CD4-positive, alpha-beta memory T cell (primary cell): Measurements from ENCODE around the gene ANKRD55. TPM values are rescaled to one million over a fixed set of nuclear protein-coding genes. Genes with fewer than 3 reads are reported as not detected.
"Not testable (repeated sequence)": the region's sequence is repeated elsewhere in the genome, so short reads cannot be mapped to it uniquely, and the experiment has no call there.

ENCODE experiments used
- CTCF ChIA-PET: fragments of 350-600 bp; sonication (Branson Sonifier 250); formaldehyde crosslinking; loops from one replicate; lab custom pipeline; 2021; ENCODE audit warnings: inconsistent platforms; ENCODE audit not compliant: partially characterized antibody; lab: Charles Lee
- POLR2A ChIA-PET: fragments of 350-600 bp; sonication (Branson Sonifier 250); formaldehyde crosslinking; loops from one replicate; lab custom pipeline; 2021; ENCODE audit not compliant: partially characterized antibody; lab: Charles Lee
- DNase-seq, 5 donors: peaks; one replicate each; pipeline versions ENCODE4 v3.0.0 to v3.0.0-alpha.2; 2020 to 2022; ENCODE audit warnings: mixed read lengths in 1 of 5
- H3K27ac ChIP-seq: one replicate; pipeline ENCODE4 v1.7.0; 2013; ENCODE audit warnings: low read depth, low read length
- H3K27me3 ChIP-seq: 2 replicates; pipeline ENCODE4 v1.7.0; 2013; ENCODE audit warnings: mild to moderate bottlenecking, low read length, moderate library complexity; ENCODE audit not compliant: insufficient read depth
- H3K36me3 ChIP-seq: 2 replicates; pipeline ENCODE4 v1.7.0; 2013; ENCODE audit warnings: mild to moderate bottlenecking, low read length, moderate library complexity; ENCODE audit not compliant: insufficient read depth
- H3K4me1 ChIP-seq: 2 replicates; pipeline ENCODE4 v1.7.0; 2013; ENCODE audit warnings: mild to moderate bottlenecking, low read length, moderate library complexity; ENCODE audit not compliant: insufficient read depth
- H3K4me3 ChIP-seq, 2 donors: one replicate each; pipeline ENCODE4 v1.7.0; 2013; ENCODE audit warnings: low read length in 2 of 2, mild to moderate bottlenecking in 1 of 2
- H3K9me3 ChIP-seq, 2 donors: one replicate each; pipeline ENCODE4 v1.7.0; 2013; ENCODE audit warnings: low read length in 2 of 2, control low read depth in 1 of 2; ENCODE audit not compliant: control insufficient read depth in 1 of 2
- H3K27ac Mint-ChIP-seq, 7 donors: one replicate each; pipeline ENCODE4 v1.8.0; 2020 to 2021; ENCODE audit warnings: mixed read lengths in 7 of 7, mild to moderate bottlenecking in 6 of 7, inconsistent platforms in 3 of 7, moderate library complexity in 3 of 7
- H3K27me3 Mint-ChIP-seq, 2 donors: one replicate each; pipeline ENCODE4 v1.8.0; 2020 to 2021; ENCODE audit warnings: mixed read lengths in 2 of 2
- H3K36me3 Mint-ChIP-seq, 2 donors: one replicate each; pipeline ENCODE4 v1.8.0; 2020 to 2021; ENCODE audit warnings: mixed read lengths in 2 of 2, inconsistent platforms in 1 of 2, mild to moderate bottlenecking in 1 of 2
- H3K4me1 Mint-ChIP-seq, 4 donors: one replicate each; pipeline ENCODE4 v1.8.0; 2020 to 2021; ENCODE audit warnings: mixed read lengths in 4 of 4, mild to moderate bottlenecking in 1 of 4
- H3K4me3 Mint-ChIP-seq, 8 donors: one replicate each; pipeline ENCODE4 v1.8.0; 2020 to 2021; ENCODE audit warnings: mixed read lengths in 8 of 8, mild to moderate bottlenecking in 7 of 8, moderate library complexity in 6 of 8, inconsistent platforms in 3 of 8
- H3K9me3 Mint-ChIP-seq, 8 donors: one replicate each; pipeline ENCODE4 v1.8.0; 2020 to 2021; ENCODE audit warnings: mixed read lengths in 8 of 8, mild to moderate bottlenecking in 5 of 8, inconsistent platforms in 3 of 8, moderate library complexity in 1 of 8
- intact Hi-C: fragments of 100-400 bp; cut with micrococcal nuclease; formaldehyde crosslinking; loops from one replicate; pipeline ENCODE4 v1.15.1; 2023
- polyA plus RNA-seq, 2 donors: library from polyadenylated mRNA; unstranded; fragments of 300-500 nt; fragmentation: Illumina TruSeq; gene quantifications; one replicate each; pipeline ENCODE4 v1.2.3, GENCODE V29; 2021
- total RNA-seq, 2 experiments: library from RNA; stranded (reverse); gene quantifications; one replicate each; pipeline ENCODE4 v1.2.3, GENCODE V29; 2021

ANKRD55 gene
- total and polyA plus RNA-seq, 4 experiments from 2014 or later: 8.3 to 17.8 (median 12.3) TPM

- POLR2A ChIA-PET: no interaction called here
- H3K36me3 ChIP-seq: no peaks in the 10 kb centered on the region
- Mint-ChIP-seq H3K27me3 (peaks cover 0 to 1% of the 10 kb centered on the region in 2 donors), H3K36me3 (no peaks in the 10 kb centered on the region), H3K27ac (no peak overlapping the region), H3K4me1 (no peaks in the 10 kb centered on the region), H3K9me3 (peaks cover 0 to 3% (median 0%) of the 10 kb centered on the region in 8 donors), H3K4me3 (no peak overlapping the region)
- no peaks in the 10 kb centered on the region for H3K27me3 ChIP-seq
- intact Hi-C loops: no loop called here
- H3K27ac ChIP-seq: no peak overlapping the region
- H3K4me3 ChIP-seq: no peak overlapping the region
- no peaks in the 10 kb centered on the region for H3K9me3 ChIP-seq
- no peak for DNase-seq
- CTCF ChIA-PET: interaction anchor here (1.6 kb wide), 1 partner anchor 9 kb away, joined by 6 read pairs; no protein-coding TSS in a partner anchor
- no peaks in the 10 kb centered on the region for H3K4me1 ChIP-seq
Measured at GRCh38 chr5:56253924-56254323, 20.8 kb upstream of the ANKRD55 start.

DNA sequence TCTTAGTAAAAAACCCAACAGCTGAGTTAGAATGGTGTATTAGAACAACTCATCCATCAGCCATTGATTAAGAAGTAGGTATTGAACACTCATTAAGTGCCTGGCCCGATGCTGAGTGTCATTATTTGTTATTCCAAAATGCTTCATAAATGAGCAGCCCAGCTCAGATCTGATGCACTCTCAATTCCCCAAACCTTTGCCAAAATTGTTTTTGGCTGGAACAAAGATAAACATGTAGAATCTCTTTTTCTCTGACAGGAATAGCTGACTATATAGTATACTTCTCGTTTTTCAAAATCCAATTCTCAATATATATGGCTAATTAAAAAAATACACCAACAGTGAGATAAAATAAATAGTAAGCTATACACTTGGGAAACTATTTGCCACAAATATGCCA lies 20.0 kb upstream of the ANKRD55 start:
- Mint-ChIP-seq H3K36me3 (no peaks in the 10 kb centered on the region), H3K9me3 (peaks cover 0 to 5% (median under 1%) of the 10 kb centered on the region in 8 donors), H3K27ac (no peak overlapping the region), H3K4me3 (no peak overlapping the region), H3K4me1 (no peaks in the 10 kb centered on the region), H3K27me3 (peaks cover 0 to 1% of the 10 kb centered on the region in 2 donors)
- no peak overlapping the region for H3K27ac ChIP-seq
- H3K36me3 ChIP-seq: no peaks in the 10 kb centered on the region
- H3K9me3 ChIP-seq: no peaks in the 10 kb centered on the region
- no peak overlapping the region for H3K4me3 ChIP-seq
- H3K4me1 ChIP-seq: no peaks in the 10 kb centered on the region
- POLR2A ChIA-PET: no interaction called here
- no peak for DNase-seq
- CTCF ChIA-PET: interaction anchor here (0.9 to 1.6 kb wide), 3 partner anchors 10 to 884 kb away, joined by 3 to 6 read pairs (median 4); no protein-coding TSS in a partner anchor
- no peaks in the 10 kb centered on the region for H3K27me3 ChIP-seq
- intact Hi-C loops: no loop called here

- H3K4me3 ChIP-seq: no peak overlapping the region
- H3K4me1 ChIP-seq: no peaks in the 10 kb centered on the region
- H3K9me3 Mint-ChIP-seq: peaks cover 0 to 5% (median under 1%) of the 10 kb centered on the region in 8 donors
- H3K27ac ChIP-seq: no peak overlapping the region
- H3K36me3 Mint-ChIP-seq: no peaks in the 10 kb centered on the region
- H3K36me3 ChIP-seq: no peaks in the 10 kb centered on the region
- no peak overlapping the region for H3K27ac Mint-ChIP-seq
- H3K4me3 Mint-ChIP-seq: no peak overlapping the region
- intact Hi-C loops: no loop called here
- DNase-seq: no peak
- CTCF ChIA-PET: interaction anchor here (0.9 to 1.6 kb wide), 3 partner anchors 11 to 885 kb away, joined by 3 to 6 read pairs (median 4); no protein-coding TSS in a partner anchor
- H3K9me3 ChIP-seq: no peaks in the 10 kb centered on the region
- H3K27me3 ChIP-seq: no peaks in the 10 kb centered on the region
- H3K27me3 Mint-ChIP-seq: peaks cover 0 to 1% of the 10 kb centered on the region in 2 donors
- POLR2A ChIA-PET: no interaction called here
- H3K4me1 Mint-ChIP-seq: no peaks in the 10 kb centered on the region
Measured at GRCh38 chr5:56251918-56252553, 18.9 kb upstream of the ANKRD55 start.

- no peak overlapping the region for H3K27ac ChIP-seq
- no peak overlapping the region for H3K4me3 ChIP-seq
- Mint-ChIP-seq H3K9me3 (peaks cover 0 to 5% (median under 1%) of the 10 kb centered on the region in 8 donors), H3K4me3 (no peak overlapping the region), H3K27ac (no peak overlapping the region), H3K27me3 (peaks cover 0 to 1% of the 10 kb centered on the region in 2 donors), H3K36me3 (no peaks in the 10 kb centered on the region), H3K4me1 (no peaks in the 10 kb centered on the region)
- no peaks in the 10 kb centered on the region for H3K9me3 ChIP-seq
- CTCF ChIA-PET: no interaction called here
- no peaks in the 10 kb centered on the region for H3K4me1 ChIP-seq
- DNase-seq: no peak
- no peaks in the 10 kb centered on the region for H3K27me3 ChIP-seq
- H3K36me3 ChIP-seq: no peaks in the 10 kb centered on the region
- POLR2A ChIA-PET: no interaction called here
- intact Hi-C loops: no loop called here
Measured at GRCh38 chr5:56251440-56251839, 18.3 kb upstream of the ANKRD55 start.

DNA sequence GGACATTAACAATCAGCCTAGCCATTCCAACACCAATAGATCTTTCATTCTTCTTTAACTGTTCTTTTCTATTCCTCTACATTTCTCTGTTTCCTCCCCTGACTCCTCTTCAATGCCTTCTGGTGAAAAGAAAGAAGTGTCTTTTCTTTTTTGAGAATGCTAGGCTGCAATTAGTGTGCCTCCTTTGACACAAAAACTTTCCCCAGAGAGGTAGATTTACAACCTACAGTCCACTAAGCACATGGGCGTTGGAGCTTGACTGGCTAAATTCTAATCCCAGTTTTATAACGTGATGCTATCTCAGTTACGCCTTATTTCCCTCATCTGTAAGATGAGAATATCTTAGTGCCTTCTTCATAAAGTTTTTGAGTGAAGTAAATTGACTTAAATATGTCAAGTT lies 16.9 kb upstream of the ANKRD55 start:
- Mint-ChIP-seq H3K4me1 (no peaks in the 10 kb centered on the region), H3K4me3 (no peak overlapping the region), H3K9me3 (peaks cover 0 to 5% (median under 1%) of the 10 kb centered on the region in 8 donors), H3K27me3 (peaks cover 0 to 1% of the 10 kb centered on the region in 2 donors), H3K36me3 (no peaks in the 10 kb centered on the region), H3K27ac (no peak overlapping the region)
- no peak for DNase-seq
- no peaks in the 10 kb centered on the region for H3K9me3 ChIP-seq
- H3K27me3 ChIP-seq: no peaks in the 10 kb centered on the region
- H3K4me3 ChIP-seq: no peak overlapping the region
- ChIA-PET CTCF (interaction anchor here (0.9 to 1.1 kb wide), 2 partner anchors 270 to 313 kb away, joined by 3 to 4 read pairs; no protein-coding TSS in a partner anchor), POLR2A (no interaction called here)
- no peaks in the 10 kb centered on the region for H3K4me1 ChIP-seq
- no peak overlapping the region for H3K27ac ChIP-seq
- no peaks in the 10 kb centered on the region for H3K36me3 ChIP-seq
- intact Hi-C loops: no loop called here

DNA sequence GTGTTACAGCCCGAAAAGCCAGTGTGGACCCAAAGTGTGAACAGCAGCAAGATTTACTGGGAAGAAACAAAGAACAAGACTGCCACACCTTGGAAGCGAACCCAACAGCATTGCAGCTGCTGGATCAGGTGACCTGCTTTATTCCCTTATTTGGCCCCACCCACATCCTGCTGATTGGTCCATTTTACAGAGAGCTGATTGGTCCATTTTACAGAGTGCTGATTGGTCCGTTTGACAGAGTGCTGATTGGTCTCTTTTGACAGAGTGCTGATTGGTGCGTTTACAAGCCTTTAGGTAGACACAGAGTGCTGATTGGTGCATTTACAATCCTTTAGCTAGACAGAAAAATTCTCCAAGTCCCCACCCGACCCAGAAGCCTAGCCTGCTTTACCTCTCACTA lies 16.0 kb upstream of the ANKRD55 start:
- H3K4me3 Mint-ChIP-seq, H3K4me1 Mint-ChIP-seq, H3K27me3 ChIP-seq, H3K36me3 Mint-ChIP-seq, H3K27ac ChIP-seq, DNase-seq, H3K4me3 ChIP-seq, intact Hi-C loops, H3K36me3 ChIP-seq, POLR2A ChIA-PET, H3K9me3 ChIP-seq, H3K9me3 Mint-ChIP-seq, H3K27me3 Mint-ChIP-seq, H3K4me1 ChIP-seq: not testable (repeated sequence)
- CTCF ChIA-PET: interaction anchor here (0.9 kb wide), 1 partner anchor 269 kb away, joined by 3 read pairs; no protein-coding TSS in a partner anchor
- H3K27ac Mint-ChIP-seq: peak overlapping the region in 1 of 7 donors; percentile 64

- POLR2A ChIA-PET: no interaction called here
- Histone ChIP-seq H3K27ac (no peak overlapping the region), H3K9me3 (peaks cover 0 to 1% of the 10 kb centered on the region in 2 donors), H3K4me1 (no peaks in the 10 kb centered on the region), H3K4me3 (no peak overlapping the region), H3K36me3 (no peaks in the 10 kb centered on the region), H3K27me3 (no peaks in the 10 kb centered on the region)
- H3K36me3 Mint-ChIP-seq: peaks cover 0 to 3% of the 10 kb centered on the region in 2 donors
- H3K27ac Mint-ChIP-seq: no peak overlapping the region
- peaks cover 0 to 2% (median 0%) of the 10 kb centered on the region in 4 donors for H3K4me1 Mint-ChIP-seq
- DNase-seq: no peak
- H3K27me3 Mint-ChIP-seq: peaks cover 0 to 1% of the 10 kb centered on the region in 2 donors
- H3K4me3 Mint-ChIP-seq: no peak overlapping the region
- peaks cover 0 to 14% (median 5%) of the 10 kb centered on the region in 8 donors for H3K9me3 Mint-ChIP-seq
- CTCF ChIA-PET: no interaction called here
- intact Hi-C loops: no loop called here
Measured at GRCh38 chr5:56247592-56247991, 14.5 kb upstream of the ANKRD55 start.
